Right ventricle myocardium superior (tissue), 1 donor: Measurements from ENCODE around the gene ITGAD. TPM values are rescaled to one million over a fixed set of nuclear protein-coding genes. Genes with fewer than 3 reads are reported as not detected.
A peak's percentile ranks its signal among the peaks of the same experiment; 100 is the strongest.

Experiments
- ATAC-seq: fragments of 200-7000 bp; cut with Tn5 transposase; one replicate; pipeline ENCODE4 v1.9.1; 2020; ENCODE audit warnings: mild to moderate bottlenecking; ENCODE audit not compliant: poor library complexity
- DNase-seq: peaks from one replicate; pipeline ENCODE4 v3.0.0-alpha.2; 2020
- intact Hi-C: fragments of 100-400 bp; cut with DNase I; formaldehyde crosslinking; loops from one replicate; pipeline ENCODE4 v1.11.2; 2022
- total RNA-seq: library from RNA; stranded (reverse); fragmentation: NEBNext Ultra II Directional; extraction: Animal tissue kit (Norgen Biotek cat#: 25700); gene quantifications from one replicate; pipeline ENCODE4 v1.2.1, GENCODE V29; 2021
- donor health status: DM: no; HTN: yes; CAD: no; lungs with severe emphysema.

The ITGAD gene
- total RNA-seq, 1 donor from 2014 or later: not detected

DNA sequence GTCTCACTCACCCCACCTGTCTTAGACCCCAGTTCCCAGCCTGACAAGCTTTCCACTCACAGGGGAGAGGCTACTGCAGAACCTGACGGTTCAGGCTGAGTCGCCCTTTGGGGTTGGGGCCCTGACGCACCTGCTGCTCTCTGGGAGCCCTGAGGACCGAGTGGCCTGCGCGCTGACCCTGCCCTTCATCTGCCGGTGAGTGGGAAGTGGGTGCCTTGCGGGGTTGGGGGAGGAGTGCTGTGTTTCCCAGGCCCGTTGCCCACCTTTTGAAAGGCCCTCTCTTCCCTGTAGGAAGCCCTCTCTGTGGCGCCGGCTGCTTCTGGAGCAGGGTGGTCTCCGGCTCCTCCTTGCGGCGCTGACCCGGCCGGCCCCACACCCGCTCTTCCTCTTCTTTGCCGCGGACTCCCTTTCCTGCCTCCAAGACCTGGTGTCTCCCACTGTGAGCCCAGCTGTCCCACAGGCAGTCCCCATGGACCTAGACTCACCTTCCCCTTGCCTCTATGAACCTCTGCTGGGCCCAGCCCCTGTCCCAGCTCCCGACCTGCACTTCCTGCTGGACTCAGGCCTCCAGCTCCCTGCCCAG is 72.7 kb downstream of the ITGAD start:
- ATAC-seq (no peak), DNase-seq (peak; percentile 28)
- intact Hi-C loops: no loop called here

DNA sequence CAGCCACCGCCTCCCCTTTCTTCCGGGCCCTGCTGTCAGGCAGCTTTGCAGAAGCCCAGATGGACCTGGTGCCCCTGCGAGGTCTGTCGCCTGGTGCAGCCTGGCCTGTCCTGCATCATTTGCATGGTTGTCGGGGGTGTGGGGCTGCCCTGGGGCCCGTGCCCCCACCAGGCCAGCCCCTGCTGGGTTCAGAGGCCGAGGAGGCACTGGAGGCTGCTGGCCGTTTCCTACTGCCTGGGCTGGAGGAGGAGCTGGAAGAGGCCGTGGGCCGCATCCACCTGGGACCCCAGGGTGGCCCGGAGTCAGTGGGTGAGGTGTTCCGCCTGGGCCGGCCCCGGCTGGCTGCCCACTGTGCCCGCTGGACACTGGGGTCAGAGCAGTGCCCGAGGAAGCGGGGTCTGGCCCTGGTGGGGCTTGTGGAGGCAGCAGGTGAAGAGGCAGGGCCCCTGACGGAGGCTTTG is 73.3 kb downstream of the ITGAD start:
- ATAC-seq (no peak), DNase-seq (peak; percentile 34)
- intact Hi-C loops: no loop called here

DNA sequence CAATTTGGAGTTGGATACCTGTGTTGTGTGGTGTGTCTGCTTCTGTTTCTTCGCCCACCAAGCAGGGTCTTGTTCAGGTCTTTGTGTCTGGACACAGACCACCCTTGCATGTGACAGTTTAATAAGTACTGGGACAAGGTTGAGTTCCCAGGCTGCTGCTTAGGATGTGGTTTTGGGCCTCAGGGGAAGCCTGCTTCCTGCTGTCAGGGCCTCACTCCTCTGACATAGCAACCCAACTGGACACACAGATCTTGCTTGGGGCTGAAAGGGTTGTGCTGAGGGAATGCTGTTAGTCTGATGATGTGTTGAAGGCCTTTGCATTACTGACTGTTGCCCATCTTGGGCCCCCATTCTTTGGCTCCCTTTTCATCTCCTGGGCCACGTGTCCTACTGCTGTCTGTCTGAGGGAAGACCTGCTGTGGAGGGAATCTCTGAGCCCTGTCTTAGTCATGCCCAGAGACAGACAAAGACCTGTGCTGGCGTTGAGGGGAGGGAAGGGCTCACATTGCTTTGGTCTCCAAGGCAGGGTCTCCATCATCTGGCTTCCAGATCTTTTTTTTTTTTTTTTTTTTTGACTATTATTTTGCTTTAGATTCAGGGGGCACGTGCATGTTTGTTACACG is 74.1 kb downstream of the ITGAD start:
- DNase-seq (peak; percentile 10), ATAC-seq (no peak)
- intact Hi-C loops: no loop called here

DNA sequence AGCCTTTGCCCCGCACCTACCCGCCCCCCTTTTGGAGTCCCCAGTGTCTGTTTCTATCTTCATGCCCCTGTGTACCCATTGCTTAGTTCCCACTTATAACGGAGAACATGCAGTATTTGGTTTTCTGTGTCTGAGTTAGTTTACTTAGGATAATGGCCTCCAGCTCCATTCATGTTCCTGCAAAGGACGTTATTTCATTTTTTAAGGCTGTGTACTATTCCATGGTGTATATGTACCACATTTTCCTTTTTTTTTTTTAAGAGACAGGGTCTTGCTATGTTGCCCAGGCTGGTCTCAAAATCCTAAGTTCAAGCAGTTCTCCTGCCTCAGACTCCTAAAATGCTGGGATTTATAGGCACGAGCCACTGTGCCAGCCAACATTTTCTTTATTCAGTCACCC is 74.7 kb downstream of the ITGAD start:
- DNase-seq: no peak
- intact Hi-C loops: no loop called here
- no peak for ATAC-seq

- DNase-seq: no peak
- intact Hi-C loops: no loop called here
- no peak for ATAC-seq
These were observed 77.5 kb downstream of the ITGAD start for GRCh38 chr16:31470615-31471014.

DNA sequence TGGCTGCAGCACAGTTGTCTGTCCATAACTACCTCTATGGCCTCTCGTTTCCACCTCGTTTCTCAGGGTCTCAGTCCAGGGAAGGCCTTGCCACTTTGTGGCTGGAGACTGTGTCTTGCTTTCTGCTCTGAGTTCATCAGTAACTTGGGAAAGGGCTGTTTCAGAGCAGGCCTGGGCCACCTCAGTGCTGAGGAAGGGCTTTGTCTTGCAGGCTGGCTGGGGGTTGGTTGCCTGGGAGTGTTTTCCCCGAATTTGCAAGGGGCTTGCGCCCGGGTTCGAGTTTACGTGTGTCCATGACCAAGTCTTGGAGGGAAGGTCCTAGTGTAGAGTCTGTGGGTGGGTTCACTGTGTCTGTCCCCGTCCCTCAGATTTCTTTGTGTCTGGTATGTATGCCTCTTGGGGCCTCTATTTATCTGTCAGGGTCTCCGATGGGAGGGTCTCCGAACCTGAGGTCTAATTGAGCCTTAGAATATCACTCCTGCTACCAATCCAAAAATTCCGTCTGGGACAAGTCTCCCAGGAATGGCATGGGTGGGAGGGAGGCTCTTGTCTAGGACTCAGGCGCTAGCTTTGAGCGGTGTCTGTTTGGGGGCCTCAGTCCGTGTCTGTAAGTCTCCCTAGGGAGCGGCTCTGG is 78.2 kb downstream of the ITGAD start:
- DNase-seq: no peak
- intact Hi-C loops: no loop called here
- ATAC-seq: no peak

DNA sequence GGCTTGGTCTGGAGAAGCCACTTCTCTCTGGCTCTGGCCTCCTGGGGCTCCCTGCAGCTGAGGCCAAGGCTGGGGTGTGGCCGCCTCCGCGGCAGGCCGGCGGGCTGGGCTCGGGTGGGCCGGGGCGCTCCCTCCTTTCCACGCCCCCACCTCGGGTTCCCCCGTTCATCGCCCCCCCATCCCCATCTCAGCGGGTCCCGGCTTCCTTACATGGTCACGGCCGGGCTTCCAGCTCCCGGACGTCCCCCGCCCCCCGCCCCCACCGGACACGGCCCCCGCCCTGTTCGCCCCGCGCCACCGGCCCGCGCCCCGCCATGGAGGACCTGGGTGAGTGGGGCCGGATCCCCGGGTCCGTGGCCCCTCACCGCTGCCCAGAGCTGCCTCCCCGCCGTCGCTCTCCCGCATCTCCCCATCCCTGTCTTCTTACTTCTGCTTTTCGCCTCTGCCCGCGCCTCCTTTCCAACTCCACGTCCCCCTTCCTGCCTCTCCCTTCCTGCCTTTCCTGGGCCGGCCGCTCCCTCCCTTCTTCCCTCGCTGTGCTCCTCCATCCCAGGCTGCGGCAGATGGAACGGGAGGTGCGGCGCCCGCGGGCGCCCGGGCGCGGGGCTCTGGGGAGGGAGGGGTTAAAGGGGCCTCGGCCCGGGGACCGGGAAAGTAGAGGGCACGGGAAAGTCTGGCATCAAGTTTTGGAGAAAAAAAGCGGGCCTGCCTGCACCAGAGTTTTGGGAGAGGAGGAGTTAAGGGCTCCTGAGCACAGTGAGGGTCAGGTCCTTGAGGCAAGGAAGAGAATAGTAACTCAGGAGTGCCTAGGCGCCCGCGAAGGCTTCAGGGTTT is 79.0 kb downstream of the ITGAD start, which contains the start of gene TGFB1I1:
Gene TGFB1I1 (plus strand): TSS at position 278 of the 834 bp plus-strand sequence. CDS start 37 bp downstream, at position 315.
- intact Hi-C loops: no loop called here
- DNase-seq (peak; percentile 84), ATAC-seq (peak; percentile 71)

GRCh38 chr16:31472709-31473203 is 79.6 kb downstream of the ITGAD start:
- DNase-seq (peak; percentile 93), ATAC-seq (peak; percentile 88)
- intact Hi-C loops: no loop called here

- DNase-seq (no peak), ATAC-seq (no peak)
- intact Hi-C loops: no loop called here
These were observed 80.3 kb downstream of the ITGAD start for GRCh38 chr16:31473264-31473984.

GRCh38 chr16:31474173-31474714 is 81.1 kb downstream of the ITGAD start:
- DNase-seq (no peak), ATAC-seq (no peak)
- intact Hi-C loops: no loop called here

- DNase-seq (no peak), ATAC-seq (no peak)
- intact Hi-C loops: no loop called here
These were observed 81.9 kb downstream of the ITGAD start for GRCh38 chr16:31474773-31475738.

GRCh38 chr16:31475946-31476302 is 82.8 kb downstream of the ITGAD start:
- intact Hi-C loops: no loop called here
- ATAC-seq (no peak), DNase-seq (no peak)

Other genes with a start within 250 kb of the ITGAD start
- gene PRSS36, start 243.3 kb upstream of the ITGAD start, total RNA-seq: 2.2 TPM
- 79.3 TPM for gene FUS, start 213.2 kb upstream of the ITGAD start, total RNA-seq
- gene PYCARD, start 190.6 kb upstream of the ITGAD start, total RNA-seq: 8.2 TPM
- 0.70 TPM for gene TRIM72, start 179.2 kb upstream of the ITGAD start, total RNA-seq
- not detected for gene PYDC1, start 176.2 kb upstream of the ITGAD start, total RNA-seq
- 8.6 TPM for gene ITGAM, start 133.4 kb upstream of the ITGAD start, total RNA-seq
- gene ITGAX, start 38.2 kb upstream of the ITGAD start, total RNA-seq: 1.2 TPM
- 1,514 TPM for gene COX6A2, start 35.0 kb downstream of the ITGAD start, total RNA-seq
- 1.9 TPM for gene ZNF843, start 49.5 kb downstream of the ITGAD start, total RNA-seq
- gene ARMC5, start 66.2 kb downstream of the ITGAD start, total RNA-seq: 5.8 TPM
- 13.2 TPM for gene TGFB1I1, start 78.8 kb downstream of the ITGAD start, total RNA-seq
- gene SLC5A2, start 89.8 kb downstream of the ITGAD start, total RNA-seq: not detected
- 20.1 TPM for gene RUSF1, start 115.1 kb downstream of the ITGAD start, total RNA-seq
- gene AHSP, start 134.6 kb downstream of the ITGAD start, total RNA-seq: not detected